DOHH2 (cell line): Measurements from ENCODE around the gene STRIT1.
"Not testable (repeated sequence)": the region's sequence is repeated elsewhere in the genome, so short reads cannot be mapped to it uniquely, and the experiment has no call there.

Experiments
- H3F3A ChIP-seq: fragments of 200-600 bp; sonication (generic), shearing (Covaris generic); 2 replicates; pipeline ENCODE4 v1.6.0; 2016; ENCODE audit warnings: antibody characterized with exemption, mild to moderate bottlenecking; ENCODE audit not compliant: control insufficient read depth, insufficient read depth
- H3K27ac ChIP-seq: fragments of 200-600 bp; sonication (generic); 2 replicates; pipeline ENCODE4 v1.5.1; 2014; ENCODE audit warnings: low read depth, mild to moderate bottlenecking, low read length, moderate library complexity
- H3K27me3 ChIP-seq: fragments of 200-600 bp; sonication (generic); 2 replicates; pipeline ENCODE4 v1.6.1; 2014; ENCODE audit warnings: mild to moderate bottlenecking, low read length, mixed read lengths; ENCODE audit not compliant: control insufficient read depth
- H3K36me3 ChIP-seq: fragments of 200-600 bp; sonication (generic); 2 replicates; pipeline ENCODE4 v1.6.1; 2014; ENCODE audit warnings: mild to moderate bottlenecking, low read length, moderate library complexity, mixed read lengths; ENCODE audit not compliant: control insufficient read depth
- H3K4me1 ChIP-seq: fragments of 200-600 bp; sonication (generic); 2 replicates; pipeline ENCODE4 v1.6.1; 2014; ENCODE audit warnings: mild to moderate bottlenecking, low read length, mixed read lengths; ENCODE audit not compliant: control insufficient read depth
- H3K4me2 ChIP-seq: fragments of 200-600 bp; sonication (generic); 2 replicates; pipeline ENCODE4 v1.6.0; 2014; ENCODE audit warnings: mild to moderate bottlenecking, low read length, moderate library complexity
- H3K4me3 ChIP-seq: fragments of 200-600 bp; sonication (generic); 2 replicates; pipeline ENCODE4 v1.5.1; 2014; ENCODE audit warnings: mild to moderate bottlenecking, low read length, mixed read lengths
- H3K79me2 ChIP-seq: fragments of 200-600 bp; sonication (generic); 2 replicates; pipeline ENCODE4 v1.6.1; 2014; ENCODE audit warnings: mild to moderate bottlenecking, low read length, mixed read lengths; ENCODE audit not compliant: control insufficient read depth
- H3K9me2 ChIP-seq: fragments of 200-600 bp; sonication (generic); replicated peaks from 2 replicates; pipeline ENCODE4 v1.6.1; 2014; ENCODE audit warnings: mild to moderate bottlenecking, low read length, mixed read lengths; ENCODE audit not compliant: control insufficient read depth
- H3K9me3 ChIP-seq: fragments of 200-600 bp; sonication (generic); 2 replicates; pipeline ENCODE4 v1.6.1; 2014; ENCODE audit warnings: antibody characterized with exemption, low read length, mixed read lengths; ENCODE audit not compliant: control insufficient read depth, insufficient read depth
- H4K20me1 ChIP-seq: fragments of 200-600 bp; sonication (generic); 2 replicates; pipeline ENCODE4 v1.6.0; 2014; ENCODE audit warnings: low read depth, mild to moderate bottlenecking, antibody characterized with exemption, low read length, moderate library complexity; ENCODE audit not compliant: control insufficient read depth, insufficient read depth
- CTCF ChIP-seq: fragments of 200-600 bp; sonication (generic); IDR thresholded peaks from one replicate; pipeline ENCODE4 v1.5.1; 2014; ENCODE audit warnings: antibody characterized with exemption, mild to moderate bottlenecking, low read depth, low read length; ENCODE audit not compliant: poor library complexity, severe bottlenecking
- EZH2phosphoT487 ChIP-seq: fragments of 200-600 bp; sonication (generic); IDR thresholded peaks from 2 replicates; pipeline ENCODE4 v1.6.1; 2017; ENCODE audit warnings: borderline replicate concordance, mild to moderate bottlenecking, antibody characterized with exemption, low read length, moderate library complexity, mixed read lengths

The STRIT1 gene

DNA sequence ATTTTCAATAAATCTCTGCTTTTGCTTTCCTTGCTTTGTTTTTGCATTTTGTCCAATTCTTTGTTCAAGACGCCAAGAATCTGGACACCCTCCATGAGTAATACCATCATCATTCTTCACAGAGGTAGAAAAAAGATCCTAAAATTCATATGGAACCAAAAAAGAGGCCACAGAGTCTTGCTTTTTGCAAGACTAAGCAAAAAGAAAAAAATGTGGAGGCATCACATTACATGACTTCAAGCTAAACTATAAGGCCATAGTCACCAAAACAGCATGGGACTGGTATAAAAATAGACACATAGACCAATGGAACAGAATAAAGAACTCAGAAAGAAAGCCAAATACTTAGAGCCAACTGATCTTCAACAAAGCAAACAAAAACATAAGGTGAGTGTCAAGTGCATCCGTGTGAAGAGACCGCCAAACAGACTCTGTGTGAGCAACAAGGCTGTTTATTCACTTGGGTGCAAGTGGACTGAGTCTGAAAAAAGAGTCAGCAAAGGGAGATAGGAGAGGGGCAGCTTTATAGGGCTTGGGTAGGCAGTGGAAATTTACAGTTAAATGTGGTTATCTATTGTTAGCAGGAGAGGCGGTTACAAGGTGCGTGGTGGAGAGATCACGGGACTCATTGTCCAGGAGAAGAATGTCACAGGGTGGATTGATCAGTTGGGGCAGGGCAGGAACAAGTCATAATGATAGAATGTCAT, 10.9 kb downstream of the STRIT1 start:
- Histone ChIP-seq H3K4me1 (no peaks in the 10 kb centered on the region), H4K20me1 (no peaks in the 10 kb centered on the region), H3K27me3 (no peaks in the 10 kb centered on the region), H3K36me3 (no peaks in the 10 kb centered on the region), H3K27ac (no peak overlapping the region), H3K9me3 (no peaks in the 10 kb centered on the region), H3K79me2 (no peaks in the 10 kb centered on the region), H3K9me2 (no peaks in the 10 kb centered on the region), H3K4me2 (no peak overlapping the region), H3K4me3 (no peak overlapping the region), H3F3A (no peaks in the 10 kb centered on the region)
- no peak for TF ChIP-seq EZH2phosphoT487
- no peak for TF ChIP-seq CTCF

- H3K27me3 ChIP-seq, result no peaks in the 10 kb centered on the region
- TF ChIP-seq EZH2phosphoT487 (no peak), CTCF (no peak)
- no peaks in the 10 kb centered on the region for H3K36me3 ChIP-seq
- no peaks in the 10 kb centered on the region for H3K79me2 ChIP-seq
- H3K4me1 ChIP-seq, result no peaks in the 10 kb centered on the region
- no peak overlapping the region for H3K27ac ChIP-seq
- no peaks in the 10 kb centered on the region for H3K9me3 ChIP-seq
- no peak overlapping the region for H3K4me3 ChIP-seq
- H4K20me1 ChIP-seq, result no peaks in the 10 kb centered on the region
- H3K4me2 ChIP-seq, result no peak overlapping the region
- H3F3A ChIP-seq, result no peaks in the 10 kb centered on the region
- H3K9me2 ChIP-seq, result no peaks in the 10 kb centered on the region
These were observed 11.6 kb downstream of the STRIT1 start for GRCh38 chr3:155281912-155282311.

GRCh38 chr3:155276089-155276488, 17.4 kb downstream of the STRIT1 start:
- H3K9me2 ChIP-seq, H3F3A ChIP-seq, H3K27me3 ChIP-seq, H4K20me1 ChIP-seq, H3K4me2 ChIP-seq, H3K4me3 ChIP-seq, H3K79me2 ChIP-seq, H3K9me3 ChIP-seq, H3K27ac ChIP-seq, H3K36me3 ChIP-seq, H3K4me1 ChIP-seq: not testable (repeated sequence)

DNA sequence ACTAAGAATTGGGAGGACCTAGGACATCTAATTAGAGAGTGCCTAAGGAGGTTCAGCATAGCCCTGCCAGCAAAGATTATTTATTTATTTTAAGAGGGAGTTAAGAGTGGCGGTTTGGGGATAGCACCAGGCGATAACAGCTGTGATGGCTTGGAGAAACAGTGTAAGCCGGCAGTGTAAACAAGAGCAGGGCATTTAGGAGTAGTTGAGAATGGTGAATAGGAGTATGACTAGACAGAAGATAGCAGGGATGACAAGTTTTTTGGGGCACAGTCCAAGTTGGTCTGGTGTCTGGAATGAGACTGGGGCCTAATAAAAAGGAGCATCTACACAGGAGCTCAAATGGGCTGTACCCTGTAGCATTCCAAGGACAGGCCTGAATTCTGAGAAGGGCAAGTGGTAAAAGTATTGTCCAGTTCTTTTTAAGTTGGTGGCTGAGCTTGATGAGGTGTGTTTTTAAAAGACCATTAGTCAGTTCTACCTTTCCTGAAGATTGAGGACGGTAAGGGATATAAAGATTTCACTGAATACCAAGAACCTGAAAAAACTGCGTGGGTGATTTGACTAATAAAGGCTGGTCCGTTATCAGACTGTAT, 18.2 kb downstream of the STRIT1 start:
- not testable (repeated sequence) for H3F3A ChIP-seq, H3K79me2 ChIP-seq, H3K4me3 ChIP-seq, H4K20me1 ChIP-seq, H3K27ac ChIP-seq, H3K27me3 ChIP-seq, H3K9me3 ChIP-seq, H3K4me2 ChIP-seq, H3K9me2 ChIP-seq, H3K4me1 ChIP-seq, H3K36me3 ChIP-seq

- H3K36me3 ChIP-seq, H3K27ac ChIP-seq, H3K9me3 ChIP-seq, H3K9me2 ChIP-seq, H3K4me1 ChIP-seq, H3K27me3 ChIP-seq, H3F3A ChIP-seq, H3K4me2 ChIP-seq, H3K79me2 ChIP-seq, H3K4me3 ChIP-seq, H4K20me1 ChIP-seq: not testable (repeated sequence)
These were observed 19.0 kb downstream of the STRIT1 start for GRCh38 chr3:155274435-155274834.
